HG03460 (cell line): ENCODE measurements around the gene ZNF646.

ENCODE experiments used
- ATAC-seq: cut with Tn5 transposase; IDR thresholded peaks from one replicate; pipeline ENCODE4 v1.9.1; 2021; ENCODE audit not compliant: unreplicated experiment

Gene ZNF646

GRCh38 chr16:31063495-31063842, 10.8 kb upstream of the ZNF646 start:
- ATAC-seq = no peak

- no peak for ATAC-seq
Measured at GRCh38 chr16:31063843-31064611, 10.2 kb upstream of the ZNF646 start.

DNA sequence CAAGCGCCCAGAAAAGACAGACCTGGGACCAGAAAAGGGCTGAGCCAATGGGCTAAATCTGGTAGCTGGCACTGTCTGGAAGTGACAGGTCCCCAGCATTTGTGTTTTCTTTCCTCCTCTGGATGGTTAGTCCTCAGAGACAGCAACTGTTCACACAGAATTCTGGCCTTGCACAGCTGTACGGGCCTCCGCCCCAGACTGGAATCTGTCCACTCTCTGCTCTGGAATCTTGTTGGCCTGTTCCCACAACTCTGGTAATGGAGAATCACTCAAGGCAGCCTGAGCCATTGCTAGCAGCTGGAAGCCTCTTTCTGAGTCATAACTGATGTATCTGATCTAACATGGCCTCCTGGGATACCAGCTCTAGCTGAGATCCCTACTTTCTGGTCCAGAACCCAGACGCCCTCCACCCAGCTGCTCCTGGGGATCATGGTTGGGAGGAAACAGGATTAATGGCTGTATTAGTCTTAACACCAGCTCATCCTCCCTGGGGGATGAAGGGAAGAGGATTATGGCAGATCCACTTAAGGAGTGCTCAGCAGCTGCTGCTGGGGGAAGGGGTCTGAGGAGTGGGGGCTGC, 9.2 kb upstream of the ZNF646 start:
- no peak for ATAC-seq

DNA sequence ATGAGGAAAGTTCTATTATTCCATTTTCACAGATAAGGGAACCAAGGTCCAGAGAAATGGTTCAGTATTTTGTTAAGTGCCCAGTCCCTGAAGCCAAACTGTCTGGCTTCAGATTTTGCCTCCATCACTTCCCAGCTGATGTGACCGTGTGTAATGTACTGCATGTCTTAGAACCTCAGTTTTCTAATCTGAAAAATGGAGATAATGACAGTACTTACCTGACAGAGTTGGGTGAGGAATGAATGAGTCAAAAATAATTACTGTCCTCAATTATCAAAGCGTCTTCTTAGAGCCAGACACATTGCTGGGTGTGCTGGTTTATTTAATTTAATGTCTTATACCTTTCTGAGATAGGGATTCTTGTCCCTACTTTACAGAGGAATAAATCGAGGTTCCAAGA, 6.9 kb upstream of the ZNF646 start:
- ATAC-seq = no peak

GRCh38 chr16:31071861-31072260, 2.4 kb upstream of the ZNF646 start:
- ATAC-seq = no peak

DNA sequence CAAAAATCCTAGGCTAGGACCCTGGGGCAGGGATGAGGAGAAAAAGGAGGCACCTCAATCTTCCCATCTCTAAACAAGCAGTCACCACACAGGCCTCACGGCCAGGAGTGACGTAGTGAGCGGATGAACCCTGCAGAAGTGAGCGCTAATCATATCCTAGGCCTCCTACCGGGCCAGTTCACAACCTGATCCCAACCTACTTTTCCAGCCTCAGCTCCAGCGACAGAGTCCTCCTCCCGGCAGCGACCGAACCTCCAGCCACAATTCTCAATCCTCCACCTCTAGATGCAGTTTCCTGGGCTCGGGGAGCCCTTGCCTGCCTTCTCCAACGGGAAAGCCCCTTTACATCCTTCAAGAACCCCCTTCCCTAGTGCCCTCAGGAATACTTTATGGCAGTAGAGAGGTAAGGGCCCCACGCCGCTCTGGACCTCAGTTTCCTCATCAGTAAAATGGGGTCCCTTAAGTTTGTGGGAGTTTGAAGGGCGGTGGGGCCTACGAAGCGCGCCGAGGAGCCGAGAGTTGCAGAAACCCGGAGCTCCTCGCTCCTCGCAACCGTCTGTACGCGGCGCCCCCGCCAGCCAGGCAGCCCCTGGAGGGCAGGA, 1.6 kb upstream of the ZNF646 start:
- ATAC-seq = no peak

DNA sequence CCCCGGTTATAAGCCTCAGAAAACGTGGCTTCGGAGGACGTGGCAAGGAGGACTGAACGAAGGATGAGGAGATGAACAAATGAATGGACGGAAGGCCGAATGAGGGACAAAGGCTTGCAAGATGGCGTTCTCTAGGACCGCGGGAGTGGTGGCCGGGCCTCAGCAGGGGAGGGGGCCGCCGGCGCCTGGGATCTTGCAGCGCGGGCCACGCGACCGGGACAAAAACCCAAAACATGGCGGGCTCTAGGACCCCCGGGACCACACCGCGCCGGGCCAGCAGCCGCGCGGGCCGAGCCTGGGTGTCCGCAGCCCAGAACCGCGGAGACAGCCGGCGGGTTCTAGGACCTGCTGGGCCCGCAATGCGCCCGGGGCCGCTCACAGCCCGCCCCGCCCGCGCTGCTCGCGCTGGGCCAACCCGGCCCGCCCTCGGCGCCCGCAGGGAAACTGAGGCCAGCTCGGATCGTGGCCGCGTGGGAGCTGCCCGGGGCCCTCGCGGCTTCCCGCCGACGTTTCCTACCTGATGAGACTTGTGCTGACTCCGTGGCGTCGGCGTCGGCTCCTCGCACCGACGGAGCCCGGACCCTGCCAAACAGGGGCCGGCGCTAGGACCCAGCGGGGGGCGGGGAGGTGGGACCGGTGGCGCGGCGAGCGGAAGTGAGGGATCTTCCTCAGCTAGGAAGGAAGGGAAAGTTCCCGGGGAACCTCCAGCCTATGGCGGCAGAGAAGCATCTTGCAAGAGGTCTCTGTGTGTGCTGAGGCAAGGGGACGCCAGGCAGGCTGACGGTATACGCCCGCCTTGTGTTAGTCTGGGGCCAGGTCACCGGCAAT, 866 bp upstream of the ZNF646 start:
- peak; percentile 48 for ATAC-seq

- no peak for ATAC-seq
Measured at GRCh38 chr16:31074814-31075183, 577 bp downstream of the ZNF646 start.

- no peak for ATAC-seq
Measured at GRCh38 chr16:31076319-31076718, 2.1 kb downstream of the ZNF646 start.

- ATAC-seq = no peak
Measured at GRCh38 chr16:31077024-31077423, 2.8 kb downstream of the ZNF646 start.

DNA sequence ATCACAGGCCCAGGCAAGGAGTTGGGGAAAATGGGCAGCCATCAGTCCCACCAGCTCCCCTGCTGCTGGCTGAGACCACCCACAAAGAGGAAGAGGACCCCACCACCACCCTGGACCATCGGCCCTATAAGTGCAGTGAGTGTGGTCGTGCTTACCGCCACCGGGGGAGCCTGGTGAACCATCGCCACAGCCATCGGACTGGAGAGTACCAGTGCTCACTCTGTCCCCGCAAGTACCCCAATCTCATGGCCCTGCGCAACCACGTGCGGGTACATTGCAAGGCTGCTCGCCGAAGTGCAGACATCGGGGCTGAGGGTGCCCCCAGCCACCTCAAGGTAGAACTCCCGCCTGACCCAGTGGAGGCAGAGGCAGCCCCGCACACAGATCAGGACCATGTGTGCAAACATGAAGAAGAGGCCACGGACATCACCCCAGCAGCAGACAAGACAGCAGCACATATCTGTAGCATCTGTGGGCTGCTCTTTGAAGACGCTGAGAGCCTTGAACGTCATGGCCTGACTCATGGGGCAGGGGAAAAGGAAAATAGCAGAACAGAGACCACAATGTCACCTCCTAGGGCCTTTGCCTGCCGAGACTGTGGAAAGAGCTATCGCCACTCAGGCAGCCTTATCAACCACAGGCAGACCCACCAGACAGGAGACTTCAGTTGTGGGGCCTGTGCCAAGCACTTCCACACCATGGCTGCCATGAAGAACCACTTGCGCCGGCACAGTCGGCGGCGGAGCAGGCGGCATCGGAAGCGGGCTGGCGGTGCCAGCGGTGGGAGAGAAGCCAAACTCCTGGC, 3.6 kb downstream of the ZNF646 start:
- no peak for ATAC-seq

DNA sequence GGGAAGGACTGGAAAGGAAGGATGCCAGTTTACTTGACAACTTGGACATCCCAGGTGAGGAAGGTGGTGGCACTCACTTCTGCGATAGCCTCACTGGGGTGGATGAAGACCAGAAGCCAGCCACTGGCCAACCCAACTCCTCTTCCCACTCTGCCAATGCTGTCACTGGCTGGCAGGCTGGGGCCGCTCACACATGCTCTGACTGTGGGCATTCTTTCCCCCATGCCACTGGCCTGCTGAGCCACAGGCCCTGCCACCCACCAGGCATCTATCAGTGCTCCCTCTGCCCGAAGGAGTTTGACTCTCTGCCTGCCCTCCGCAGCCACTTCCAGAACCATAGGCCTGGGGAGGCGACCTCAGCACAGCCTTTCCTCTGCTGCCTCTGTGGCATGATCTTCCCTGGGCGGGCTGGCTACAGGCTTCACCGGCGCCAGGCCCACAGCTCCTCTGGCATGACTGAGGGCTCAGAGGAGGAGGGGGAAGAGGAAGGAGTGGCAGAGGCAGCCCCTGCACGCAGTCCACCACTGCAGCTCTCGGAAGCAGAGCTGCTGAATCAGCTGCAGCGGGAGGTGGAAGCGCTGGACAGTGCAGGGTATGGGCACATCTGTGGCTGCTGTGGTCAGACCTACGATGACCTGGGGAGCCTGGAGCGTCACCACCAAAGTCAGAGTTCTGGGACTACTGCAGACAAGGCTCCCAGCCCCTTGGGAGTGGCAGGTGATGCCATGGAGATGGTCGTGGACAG, 4.5 kb downstream of the ZNF646 start:
- no peak for ATAC-seq

DNA sequence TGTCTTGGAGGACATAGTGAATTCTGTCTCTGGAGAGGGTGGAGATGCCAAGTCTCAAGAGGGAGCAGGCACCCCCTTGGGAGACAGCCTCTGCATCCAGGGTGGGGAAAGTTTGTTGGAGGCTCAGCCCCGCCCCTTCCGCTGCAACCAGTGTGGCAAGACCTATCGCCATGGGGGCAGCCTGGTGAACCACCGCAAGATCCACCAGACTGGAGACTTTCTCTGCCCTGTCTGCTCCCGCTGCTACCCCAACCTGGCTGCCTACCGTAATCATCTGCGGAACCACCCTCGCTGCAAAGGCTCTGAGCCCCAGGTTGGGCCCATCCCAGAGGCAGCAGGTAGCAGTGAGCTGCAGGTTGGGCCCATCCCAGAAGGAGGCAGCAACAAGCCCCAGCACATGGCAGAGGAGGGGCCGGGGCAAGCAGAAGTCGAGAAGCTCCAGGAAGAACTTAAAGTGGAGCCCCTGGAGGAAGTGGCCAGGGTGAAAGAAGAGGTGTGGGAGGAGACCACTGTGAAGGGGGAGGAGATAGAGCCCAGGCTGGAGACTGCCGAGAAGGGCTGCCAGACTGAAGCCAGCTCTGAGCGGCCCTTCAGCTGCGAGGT, 5.2 kb downstream of the ZNF646 start:
- no peak for ATAC-seq

- no peak for ATAC-seq
Measured at GRCh38 chr16:31080035-31080629, 5.9 kb downstream of the ZNF646 start.

DNA sequence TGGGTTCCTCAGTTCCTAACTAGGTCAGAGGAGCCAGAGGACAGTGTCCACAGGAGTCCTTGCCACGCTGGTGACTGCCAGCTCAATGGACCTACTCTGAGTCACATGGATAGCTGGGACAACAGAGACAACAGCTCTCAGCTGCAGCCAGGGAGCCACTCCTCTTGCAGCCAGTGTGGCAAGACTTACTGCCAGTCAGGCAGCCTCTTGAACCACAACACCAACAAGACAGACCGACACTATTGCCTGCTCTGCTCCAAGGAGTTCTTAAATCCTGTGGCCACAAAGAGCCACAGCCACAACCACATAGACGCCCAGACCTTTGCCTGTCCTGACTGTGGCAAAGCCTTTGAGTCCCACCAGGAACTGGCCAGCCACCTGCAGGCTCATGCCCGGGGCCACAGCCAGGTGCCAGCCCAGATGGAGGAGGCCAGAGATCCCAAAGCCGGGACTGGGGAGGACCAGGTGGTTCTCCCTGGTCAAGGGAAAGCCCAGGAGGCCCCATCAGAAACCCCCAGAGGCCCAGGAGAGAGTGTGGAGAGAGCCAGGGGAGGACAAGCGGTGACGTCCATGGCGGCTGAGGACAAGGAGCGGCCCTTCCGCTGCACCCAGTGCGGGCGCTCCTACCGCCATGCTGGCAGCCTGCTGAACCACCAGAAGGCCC, 6.7 kb downstream of the ZNF646 start:
- no peak for ATAC-seq

GRCh38 chr16:31081428-31082351, 7.5 kb downstream of the ZNF646 start:
- no peak for ATAC-seq

- no peak for ATAC-seq
Measured at GRCh38 chr16:31082368-31083045, 8.3 kb downstream of the ZNF646 start.
